Activated naive CD4-positive, alpha-beta T cell treated with anti-CD3 and anti-CD28 coated beads, Interleukin-2, amount 50 U/mL, for 16 hours (primary cell): ENCODE data around the gene ZNF487.
"Not testable (repeated sequence)": the region's sequence is repeated elsewhere in the genome, so short reads cannot be mapped to it uniquely, and the experiment has no call there.

Source experiments
- DNase-seq: peaks from one replicate; pipeline ENCODE4 v3.0.0-alpha.2; 2020

The ZNF487 gene

DNA sequence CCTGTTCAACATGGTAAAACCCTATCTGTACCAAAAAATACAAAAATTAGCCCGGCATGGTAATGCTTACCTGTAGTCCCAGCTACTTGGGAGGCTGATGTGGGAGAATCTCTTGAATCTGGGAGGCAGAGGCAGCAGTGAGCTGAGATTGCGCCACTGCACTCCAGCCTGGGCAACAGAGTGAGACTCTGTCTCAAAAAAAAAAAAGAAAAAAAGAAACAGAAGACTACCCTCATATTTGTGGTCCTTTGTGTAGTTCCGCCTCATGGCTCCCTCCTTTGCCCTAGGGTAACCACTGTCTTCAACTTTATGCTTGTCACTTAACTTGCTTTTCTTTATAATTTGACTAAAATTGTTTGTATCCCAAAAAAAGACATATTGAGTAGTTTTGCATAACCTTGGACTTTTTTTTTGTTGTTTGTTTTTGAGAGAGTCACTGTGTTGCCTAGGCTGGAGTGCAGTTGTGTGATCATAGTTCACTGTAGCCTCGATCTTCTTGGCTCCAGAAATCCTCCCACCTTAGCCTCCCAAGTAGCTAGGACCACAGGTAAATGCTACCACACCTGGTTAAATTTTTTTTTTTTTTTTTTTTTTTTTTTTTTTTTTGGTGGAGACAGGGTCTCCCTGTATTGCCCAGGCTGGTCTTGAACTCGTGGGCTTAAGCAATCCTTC, 3.7 kb downstream of the ZNF487 start:
- DNase-seq = no peak

- DNase-seq = no peak
These were observed 7.4 kb downstream of the ZNF487 start for GRCh38 chr10:43444323-43444722.

DNA sequence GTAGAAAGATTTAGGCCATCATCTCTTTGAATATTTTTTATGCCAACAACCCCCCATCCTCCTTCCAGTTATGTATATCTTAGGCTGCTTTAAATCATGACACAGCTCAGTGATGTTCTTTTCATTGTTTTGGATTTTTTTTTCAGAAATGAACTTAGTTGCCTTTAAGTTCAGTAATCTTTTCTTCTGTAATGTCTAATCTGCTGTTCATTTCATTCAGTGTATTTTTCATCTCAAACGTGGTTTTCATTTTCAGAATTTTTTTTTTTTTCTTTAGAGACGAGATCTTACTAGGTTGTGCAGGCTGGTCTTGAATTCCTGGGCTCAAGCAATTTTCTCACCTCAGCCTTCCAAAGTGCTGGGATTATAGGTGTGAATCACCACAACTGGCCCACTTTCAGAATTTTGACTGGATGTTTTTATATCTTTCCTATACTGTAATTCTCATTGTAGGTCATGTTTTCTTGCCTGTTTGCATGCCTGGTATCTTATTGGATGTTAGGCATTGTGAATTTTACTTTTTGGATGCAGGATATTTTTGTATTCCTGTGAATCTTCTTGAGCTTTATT, 8.1 kb downstream of the ZNF487 start:
- no peak for DNase-seq

DNA sequence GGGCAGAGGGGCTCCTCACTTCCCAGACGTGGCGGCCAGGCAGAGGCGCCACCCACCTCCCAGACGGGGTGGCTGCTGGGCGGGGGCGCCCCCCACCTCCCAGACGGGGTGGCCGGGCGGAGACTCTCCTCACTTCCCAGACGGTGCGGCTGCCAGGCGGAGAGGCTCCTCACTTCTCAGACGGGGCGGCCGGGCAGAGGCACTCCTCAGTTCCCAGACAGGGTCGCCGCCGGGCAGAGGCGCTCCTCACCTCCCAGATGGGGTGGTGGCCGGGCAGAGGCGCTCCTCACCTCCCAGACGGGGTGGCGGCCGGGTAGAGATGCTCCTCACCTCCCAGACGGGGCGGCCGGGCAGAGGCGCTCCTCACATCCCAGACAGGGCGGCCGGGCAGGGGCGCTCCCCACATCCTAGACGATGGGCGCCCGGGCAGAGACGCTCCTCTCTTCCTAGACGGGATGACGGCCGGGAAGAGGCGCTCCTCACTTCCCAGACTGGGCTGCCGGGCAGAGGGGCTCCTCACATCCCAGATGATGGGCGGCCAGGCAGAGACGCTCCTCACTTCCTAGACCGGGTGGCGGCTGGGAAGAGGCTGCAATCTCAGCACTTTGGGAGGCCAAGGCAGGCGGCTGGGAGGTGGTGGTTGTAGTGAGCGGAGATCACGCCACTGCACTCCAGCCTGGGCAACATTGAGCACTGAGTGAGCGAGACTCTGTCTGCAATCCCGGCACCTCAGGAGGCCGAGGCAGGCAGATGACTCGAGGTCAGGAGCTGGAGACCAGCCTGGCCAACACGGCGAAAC, 9.5 kb downstream of the ZNF487 start:
- not testable (repeated sequence) for DNase-seq

- no peak for DNase-seq
These were observed 11.8 kb downstream of the ZNF487 start for GRCh38 chr10:43448742-43449141.

DNA sequence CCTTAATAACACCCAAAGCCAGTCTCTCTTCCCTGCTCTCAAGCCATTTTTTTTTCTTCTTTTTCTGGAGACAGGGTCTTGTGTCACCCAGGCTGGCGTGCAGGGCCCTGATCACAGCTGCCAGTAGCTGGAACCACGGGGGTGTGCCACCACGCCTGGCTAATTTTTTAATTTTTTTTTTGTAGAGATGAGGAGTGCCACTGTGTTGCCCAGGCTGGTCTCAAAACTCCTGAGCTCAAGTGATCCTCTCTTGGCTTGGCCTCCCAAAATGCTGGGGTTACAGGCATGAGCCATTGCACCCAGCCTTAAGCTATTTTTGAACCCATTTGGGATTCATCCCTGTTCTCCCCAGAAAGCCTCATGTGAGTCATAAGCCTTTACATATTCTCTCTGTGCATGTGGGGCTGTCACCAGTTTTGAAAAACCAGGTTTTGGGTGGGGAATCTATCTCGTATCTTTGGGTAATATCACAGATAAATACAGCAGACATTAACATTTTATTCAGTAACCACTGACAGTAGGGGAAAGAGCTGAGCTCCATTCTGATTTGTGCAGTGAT, 15.5 kb downstream of the ZNF487 start:
- DNase-seq = no peak

GRCh38 chr10:43453266-43453831, 16.4 kb downstream of the ZNF487 start:
- DNase-seq = no peak

DNA sequence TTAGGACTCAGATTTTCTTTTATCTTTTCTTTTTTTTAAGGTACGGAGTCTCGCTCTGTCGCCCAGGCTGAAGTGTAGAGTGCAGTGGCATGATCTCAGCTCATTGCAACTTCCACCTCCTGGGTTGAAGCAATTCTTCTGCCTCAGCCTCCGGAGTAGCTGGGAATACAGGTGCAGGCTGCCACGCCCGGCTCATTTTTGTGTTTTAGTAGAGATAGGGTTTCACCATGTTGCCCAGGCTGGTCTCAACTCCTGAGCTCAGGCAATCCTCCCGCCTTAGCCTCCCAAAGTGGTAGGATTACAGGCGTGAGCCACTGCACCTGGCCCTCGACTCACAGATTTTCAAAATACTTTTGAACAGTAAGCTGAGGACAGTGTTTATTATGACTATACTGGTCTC, 17.1 kb downstream of the ZNF487 start:
- DNase-seq = not testable (repeated sequence)

DNA sequence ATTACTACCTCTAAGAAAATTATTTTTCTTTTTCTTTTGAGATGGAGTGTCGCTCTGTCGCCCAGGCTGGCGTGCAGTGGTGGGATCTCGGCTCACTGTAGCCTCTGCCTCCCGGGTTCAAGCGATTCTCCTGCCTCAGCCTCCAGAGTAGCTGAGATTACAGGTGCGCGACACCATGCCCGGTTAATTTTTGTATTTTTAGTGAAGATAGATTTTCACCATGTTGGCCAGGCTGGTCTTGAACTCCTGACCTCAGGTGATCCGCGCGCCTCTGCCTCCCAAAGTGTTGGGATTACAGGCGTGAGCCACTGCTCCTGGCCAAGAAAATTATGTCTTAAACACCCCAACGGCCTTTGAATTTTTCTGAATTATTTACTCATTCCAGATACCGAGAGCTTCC, 19.6 kb downstream of the ZNF487 start:
- DNase-seq = not testable (repeated sequence)

- DNase-seq = no peak
These were observed 21.3 kb downstream of the ZNF487 start for GRCh38 chr10:43458227-43458626.

DNA sequence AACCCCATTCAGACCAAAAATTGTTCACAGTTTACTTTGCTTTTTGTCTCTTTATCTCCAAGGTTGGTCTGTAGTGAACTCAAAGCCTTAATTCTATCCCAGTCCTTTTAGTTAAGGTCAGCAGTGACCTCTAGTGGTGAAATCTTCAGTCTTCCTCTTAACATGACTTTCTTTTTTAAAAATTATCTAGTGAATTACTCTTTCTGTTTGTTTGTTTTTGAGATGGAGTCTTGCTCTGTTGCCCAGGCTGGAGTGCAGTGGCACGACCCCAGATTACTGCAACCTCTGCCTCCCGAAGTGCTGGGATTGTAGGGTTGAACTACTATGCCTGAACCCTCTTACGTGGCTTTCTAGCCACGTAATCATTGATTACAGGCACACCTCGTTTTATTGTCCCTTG, 25.0 kb downstream of the ZNF487 start:
- DNase-seq = no peak

- not testable (repeated sequence) for DNase-seq
These were observed 28.3 kb downstream of the ZNF487 start for GRCh38 chr10:43465086-43465735.

DNA sequence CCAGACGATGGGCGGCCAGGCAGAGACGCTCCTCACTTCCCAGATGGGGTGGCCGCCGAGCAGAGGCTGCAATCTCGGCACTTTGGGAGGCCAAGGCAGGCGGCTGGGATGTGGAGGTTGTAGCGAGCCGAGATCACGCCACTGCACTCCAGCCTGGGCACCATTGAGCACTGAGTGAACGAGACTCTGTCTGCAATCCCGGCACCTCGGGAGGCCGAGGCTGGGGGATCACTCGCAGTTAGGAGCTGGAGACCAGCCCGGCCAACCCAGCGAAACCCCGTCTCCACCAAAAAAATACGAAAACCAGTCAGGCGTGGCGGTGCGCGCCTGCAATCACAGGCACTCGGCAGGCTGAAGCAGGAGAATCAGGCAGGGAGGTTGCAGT, 28.8 kb downstream of the ZNF487 start:
- DNase-seq = not testable (repeated sequence)

- DNase-seq = no peak
These were observed 34.2 kb downstream of the ZNF487 start for GRCh38 chr10:43471146-43471545.

DNA sequence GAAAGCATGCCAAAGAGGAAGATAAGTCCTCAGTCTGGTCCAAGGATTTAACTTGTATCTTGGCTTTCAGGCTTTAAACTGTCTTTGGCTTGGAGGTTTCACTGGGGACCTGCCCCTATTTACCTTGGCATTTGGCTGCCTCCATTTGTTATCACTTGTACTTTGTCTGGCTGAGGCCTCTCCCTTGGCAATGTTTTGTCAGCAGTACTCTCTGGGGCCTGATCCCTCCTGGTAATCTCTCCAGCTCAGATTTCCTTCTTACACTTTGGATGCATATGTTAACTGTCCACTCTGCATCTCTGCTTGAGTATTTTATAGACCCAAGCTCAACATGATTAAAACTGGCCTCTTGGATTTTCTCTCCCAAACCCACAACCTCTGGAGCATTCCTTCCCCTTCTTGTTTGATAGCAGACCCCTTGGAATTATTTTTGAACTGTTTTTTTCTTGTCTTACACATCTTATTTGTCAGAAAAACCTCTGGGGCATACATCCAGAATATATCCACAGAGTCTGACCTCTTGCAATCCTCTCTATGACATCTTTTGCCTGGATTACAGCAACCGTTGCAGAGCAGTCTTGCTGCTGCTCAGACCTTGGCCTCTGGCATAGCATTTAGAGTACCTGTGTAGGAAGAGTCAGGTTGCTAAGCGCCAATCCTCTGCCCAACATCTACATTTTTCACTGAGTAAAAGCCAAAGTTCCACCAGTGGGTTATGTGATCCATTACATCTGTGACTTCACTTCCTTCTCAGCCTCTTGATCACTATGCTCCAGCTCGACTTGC, 35.2 kb downstream of the ZNF487 start:
- no peak for DNase-seq

DNA sequence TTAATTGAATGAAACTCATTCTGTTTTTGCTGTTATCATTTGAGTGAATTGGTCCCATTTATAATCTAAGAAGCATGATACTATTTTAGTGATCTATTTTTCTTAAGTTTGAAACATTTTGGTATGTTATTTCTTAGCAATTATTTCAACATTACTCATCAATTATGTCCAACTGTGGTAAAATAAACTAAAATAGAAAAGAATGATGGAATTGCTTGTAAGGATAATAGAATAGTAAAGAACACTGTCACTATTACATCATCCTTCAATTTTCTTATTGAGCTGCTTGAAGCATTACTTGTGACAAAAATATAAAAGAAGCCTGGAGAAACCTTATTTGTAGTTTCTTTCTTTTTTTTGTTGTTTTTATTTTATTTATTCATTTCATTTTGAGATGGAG, 42.4 kb downstream of the ZNF487 start:
- no peak for DNase-seq

DNA sequence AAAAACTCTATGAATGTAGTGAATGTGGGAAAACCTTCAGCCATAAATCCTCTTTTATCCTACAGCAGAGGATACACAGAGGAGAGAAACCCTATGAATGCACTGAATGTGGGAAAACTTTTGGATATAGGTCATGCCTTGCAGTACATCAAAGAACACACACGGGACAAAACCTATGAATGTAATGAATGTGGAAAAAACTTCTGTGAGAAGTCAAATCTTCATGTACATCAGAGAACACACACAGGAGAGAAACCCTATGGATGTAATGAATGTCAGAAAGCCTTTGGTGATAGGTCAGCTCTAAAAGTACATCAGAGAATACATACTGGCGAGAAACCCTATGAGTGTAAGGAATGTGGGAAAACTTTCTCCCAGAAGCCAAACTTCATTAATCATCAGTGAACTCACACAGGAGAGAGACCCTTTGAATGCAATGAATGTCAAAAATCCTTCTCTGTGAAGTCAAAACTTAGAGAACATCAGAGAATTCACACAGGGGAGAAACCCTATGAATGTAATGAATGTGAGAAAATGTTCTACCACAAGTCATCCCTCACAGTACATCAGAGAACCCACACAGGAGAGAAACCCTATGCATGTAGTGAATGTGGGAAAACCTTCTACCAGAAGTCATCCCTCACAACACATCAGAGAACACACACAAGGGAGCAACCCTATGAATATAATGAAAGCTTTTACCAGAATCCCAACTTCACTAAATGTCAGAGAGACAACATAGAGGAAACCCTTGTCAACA, 45.6 kb downstream of the ZNF487 start:
- DNase-seq = no peak

- no peak for DNase-seq
These were observed 54.9 kb downstream of the ZNF487 start for GRCh38 chr10:43491855-43492254.

GRCh38 chr10:43502931-43503330, 66.0 kb downstream of the ZNF487 start:
- DNase-seq = no peak

DNA sequence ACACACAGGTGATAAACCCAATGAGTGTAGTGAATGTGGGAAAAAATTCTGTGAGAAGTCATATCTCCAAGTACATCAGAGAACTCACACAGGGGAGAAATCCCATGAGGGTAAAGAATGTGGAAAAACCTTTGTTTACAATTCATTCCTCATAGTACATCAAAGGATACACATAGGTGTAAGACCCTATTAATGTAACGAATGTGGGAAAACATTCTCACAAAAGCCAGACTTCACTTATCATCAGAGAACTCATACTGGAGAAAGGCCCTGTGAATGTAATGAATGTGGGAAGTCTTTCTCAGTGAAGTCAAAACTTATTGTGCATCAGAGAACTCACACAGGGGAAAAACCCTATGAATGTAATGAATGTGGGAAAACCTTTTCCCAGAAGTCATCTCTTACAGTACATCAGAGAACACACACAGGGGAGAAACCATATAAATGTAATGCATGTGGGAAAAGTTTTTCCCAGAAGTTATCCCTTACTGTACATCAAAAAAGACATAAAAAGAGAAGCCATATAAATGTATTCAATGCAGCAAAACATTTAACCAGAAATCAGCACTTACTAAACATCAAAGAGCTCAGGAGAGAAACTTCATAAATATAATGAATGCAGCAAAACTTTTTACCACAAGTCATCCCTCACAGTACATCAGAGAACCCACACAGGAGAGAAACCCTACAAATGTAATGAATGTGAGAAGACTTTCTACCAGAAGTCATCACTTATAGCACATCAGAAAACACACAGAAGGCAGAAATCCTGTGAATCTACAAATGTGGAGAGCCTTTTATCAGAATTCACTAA, 87.7 kb downstream of the ZNF487 start:
- DNase-seq = no peak
